Lung (tissue), 12 donors: ENCODE measurements around the gene CRACR2B. TPM values are rescaled to one million over a fixed set of nuclear protein-coding genes. Genes with fewer than 3 reads are reported as not detected.

Experiments used
- ATAC-seq: fragments of 200-7000 bp; cut with Tn5 transposase; one replicate; pipeline ENCODE4 v1.9.1; 2020; ENCODE audit warnings: moderate number of reproducible peaks; ENCODE audit not compliant: insufficient read depth, low FRiP score
- DNase-seq, 3 donors: peaks; one replicate each; pipeline ENCODE4 v3.0.0-alpha.2; 2013 to 2017
- H3K27ac ChIP-seq, 2 donors: one replicate each; pipeline ENCODE4 v1.5.1; 2013; ENCODE audit warnings: mild to moderate bottlenecking in 2 of 2, moderate library complexity in 2 of 2, control low read depth in 1 of 2, inconsistent platforms in 1 of 2, low read depth in 1 of 2, low read length in 1 of 2
- H3K27me3 ChIP-seq, 3 donors: one replicate each; pipeline ENCODE4 v1.5.1; 2013; ENCODE audit warnings: low read length in 2 of 3; ENCODE audit not compliant: control insufficient read depth in 3 of 3, insufficient read depth in 3 of 3
- H3K36me3 ChIP-seq, 4 donors: one replicate each; pipeline ENCODE4 v1.5.1; 2013; ENCODE audit warnings: low read length in 4 of 4, mild to moderate bottlenecking in 1 of 4, moderate library complexity in 1 of 4; ENCODE audit not compliant: control insufficient read depth in 4 of 4, insufficient read depth in 4 of 4
- H3K4me1 ChIP-seq, 5 donors: one replicate each; pipeline ENCODE4 v1.5.1; 2013; ENCODE audit warnings: low read length in 5 of 5, mild to moderate bottlenecking in 2 of 5, moderate library complexity in 1 of 5; ENCODE audit not compliant: control insufficient read depth in 5 of 5, insufficient read depth in 5 of 5
- H3K4me3 ChIP-seq: one replicate; pipeline ENCODE4 v1.5.1; 2013; ENCODE audit warnings: mild to moderate bottlenecking, control low read depth, moderate library complexity
- H3K9ac ChIP-seq, 2 donors: one replicate each; pipeline ENCODE4 v1.5.1; 2013; ENCODE audit warnings: low read length in 2 of 2, control low read depth in 1 of 2; ENCODE audit not compliant: insufficient read depth in 1 of 2
- H3K9me3 ChIP-seq, 4 donors: one replicate each; pipeline ENCODE4 v1.5.1; 2013; ENCODE audit warnings: low read length in 3 of 4, mild to moderate bottlenecking in 1 of 4, moderate library complexity in 1 of 4; ENCODE audit not compliant: control insufficient read depth in 4 of 4, insufficient read depth in 3 of 4
- CTCF ChIP-seq: IDR thresholded peaks from 2 replicates; pipeline ENCODE4 v1.5.1; 2012; ENCODE audit warnings: mild to moderate bottlenecking; ENCODE audit errors: control extremely low read depth, extremely low read depth
- WGBS, 2 donors: extraction: QIAGEN DNeasy Blood & Tissue Kit; methylation state at CpG; one replicate each; pipeline ENCODE4 v1.1.7; 2013; 5-methylcytosine and 5-hydroxymethylcytosine counted together
- polyA plus RNA-seq, 2 donors: library from polyadenylated mRNA; stranded (reverse); fragments of 200-250 nt; gene quantifications; one replicate each; pipeline ENCODE4 v1.2.1, GENCODE V29; 2013
- total RNA-seq, 2 donors: library from RNA; depleted of rRNA in 1 of 2; stranded (reverse); fragments of >200 nt in 1 of 2; gene quantifications; one replicate each; pipeline ENCODE4 v1.2.1, GENCODE V29; 2014 to 2021
- donor health status: control.
- donor health status: control.
- donor health status: Bipolar disorder and iron deficiency.
- donor health status: healthy.
- donor health status: DM: yes; HTN: yes; CAD: no.

The CRACR2B gene
- total and polyA plus RNA-seq, 4 donors, result 17.9 to 45.1 (median 31.7) TPM

DNA sequence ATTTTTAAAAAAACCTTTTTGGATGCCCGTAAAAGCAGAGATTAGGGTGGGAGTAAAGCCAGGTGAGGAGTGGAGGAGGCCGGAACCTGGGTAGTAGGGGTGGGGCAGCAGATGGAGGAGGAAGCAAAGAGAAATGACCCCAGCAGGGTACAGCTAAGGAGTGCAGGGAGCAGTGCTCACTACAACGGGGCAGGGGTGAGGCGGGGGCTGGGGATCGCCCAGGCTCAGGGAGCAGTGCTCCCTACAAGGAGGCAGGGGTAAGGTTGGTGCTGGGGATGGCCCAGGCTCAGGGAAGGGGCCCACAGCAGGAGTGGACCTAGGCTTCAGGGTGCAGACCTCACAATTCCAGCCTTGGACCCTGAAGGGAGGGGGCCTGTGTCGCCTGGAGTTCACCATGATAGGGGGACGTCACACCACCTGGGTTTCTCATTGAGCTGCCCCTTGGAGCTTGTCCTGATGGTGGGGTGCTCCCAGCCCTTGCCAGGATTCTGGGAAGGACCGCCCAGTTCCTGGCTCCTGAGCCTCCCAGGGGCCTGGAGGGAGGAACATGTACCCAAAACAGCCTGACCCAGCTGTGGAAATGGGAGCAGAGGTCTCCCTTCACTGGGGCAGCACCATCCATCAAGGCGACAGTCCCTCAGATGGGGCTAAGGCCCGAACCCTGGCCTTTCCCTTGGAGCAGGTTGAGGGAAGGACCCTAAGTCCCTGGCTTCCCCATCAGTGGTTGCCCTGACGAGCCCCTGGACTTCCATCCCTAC is 11.9 kb upstream of the CRACR2B start:
- no peak for DNase-seq
- H3K27me3 ChIP-seq, result no peaks in the 10 kb centered on the region
- H3K36me3 ChIP-seq, result peaks cover 0 to 31% (median 12%) of the 10 kb centered on the region in 4 donors
- no peaks in the 10 kb centered on the region for H3K9me3 ChIP-seq
- 91 to 92% methylated on average over 10 to 11 of the region's 11 CpGs for WGBS, 2 donors
- TF ChIP-seq CTCF, result no peak
- no peak overlapping the region for H3K9ac ChIP-seq
- H3K27ac ChIP-seq, result no peak overlapping the region
- H3K4me1 ChIP-seq, result peaks cover 4 to 23% (median 8%) of the 10 kb centered on the region in 5 donors
- no peak for ATAC-seq
- H3K4me3 ChIP-seq, result no peak overlapping the region

DNA sequence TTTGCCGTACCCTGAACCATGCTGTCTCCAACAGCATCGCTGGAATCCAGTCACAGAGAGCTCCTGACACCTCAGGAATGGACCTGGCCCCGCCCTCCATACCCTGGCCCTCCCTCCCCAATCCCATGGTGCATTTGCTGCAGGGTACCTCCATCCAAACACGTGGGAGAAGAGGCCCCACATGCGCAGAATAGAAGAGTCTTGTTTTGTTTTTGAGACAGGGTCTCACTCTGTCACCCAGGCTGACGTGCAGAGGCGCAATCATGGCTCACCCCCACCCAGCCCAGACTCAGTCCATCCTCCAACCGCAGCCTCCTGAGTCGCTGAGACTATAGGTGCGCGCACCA is 11.3 kb upstream of the CRACR2B start:
- Histone ChIP-seq H3K36me3 (peaks cover 0 to 29% (median 9%) of the 10 kb centered on the region in 4 donors), H3K27ac (no peak overlapping the region), H3K4me1 (peaks cover 2 to 23% (median 5%) of the 10 kb centered on the region in 5 donors), H3K9ac (no peak overlapping the region), H3K4me3 (no peak overlapping the region), H3K27me3 (no peaks in the 10 kb centered on the region), H3K9me3 (no peaks in the 10 kb centered on the region)
- ATAC-seq (no peak), DNase-seq (no peak)
- no peak for TF ChIP-seq CTCF
- WGBS, 2 donors, result 82 to 84% methylated on average over 11 of the region's 11 CpGs

GRCh38 chr11:818396-819128 is 9.2 kb upstream of the CRACR2B start, which contains the start of gene PNPLA2:
PNPLA2 (plus strand) TSS chr11:818914; CDS start chr11:819719, 805 bp downstream.
- H3K4me3 ChIP-seq, result peak within 1 kb of the TSS; percentile 85

More at GRCh38 chr11:818396-819128, 9.2 kb upstream of the CRACR2B start, which contains the start of gene PNPLA2:
- ATAC-seq (peak; percentile 6), DNase-seq (peak in 1 of 3 donors; percentile 41)
- H3K27ac ChIP-seq, result peak within 1 kb of the TSS; percentile 94 to 95
- peak within 1 kb of the TSS; percentile 4 to 46 for H3K9ac ChIP-seq
- peaks cover 4 to 23% (median 5%) of the 10 kb centered on the region in 5 donors for H3K4me1 ChIP-seq
- H3K27me3 ChIP-seq, result no peaks in the 10 kb centered on the region
- TF ChIP-seq CTCF, result no peak
- H3K36me3 ChIP-seq, result peaks cover 0 to 23% (median 3%) of the 10 kb centered on the region in 4 donors
- H3K9me3 ChIP-seq, result no peaks in the 10 kb centered on the region
- WGBS, 2 donors, result 18 to 33% methylated on average over 18 to 20 of the region's 20 CpGs
